SW480 (cell line): ENCODE measurements around the gene HOXA13.
A peak's percentile ranks its signal among the peaks of the same experiment; 100 is the strongest.

Experiments used
- DNase-seq: peaks from one replicate; pipeline ENCODE4 v3.0.0-alpha.2; 2016; ENCODE audit warnings: low spot score

Gene HOXA13

GRCh38 chr7:27159266-27160144 lies 40.4 kb downstream of the HOXA13 start:
- DNase-seq, result peak; percentile 55

- DNase-seq, result peak; percentile 68
Observed at GRCh38 chr7:27158436-27159265, 41.2 kb downstream of the HOXA13 start.

GRCh38 chr7:27157702-27158431 lies 42.0 kb downstream of the HOXA13 start:
- peak; percentile 58 for DNase-seq

- DNase-seq, result peak; percentile 51
Observed at GRCh38 chr7:27156916-27157701, 42.8 kb downstream of the HOXA13 start.

GRCh38 chr7:27156508-27156898 lies 43.4 kb downstream of the HOXA13 start, which contains the start of gene HOXA7:
HOXA7 (minus strand) TSS chr7:27156675; CDS start chr7:27156545, 130 bp downstream.
- DNase-seq, result peak; percentile 92

GRCh38 chr7:27155816-27156507 lies 43.9 kb downstream of the HOXA13 start:
- peak; percentile 67 for DNase-seq

GRCh38 chr7:27154901-27155815 lies 44.7 kb downstream of the HOXA13 start:
- peak; percentile 83 for DNase-seq

GRCh38 chr7:27154369-27154768 lies 45.5 kb downstream of the HOXA13 start:
- no peak for DNase-seq

- DNase-seq, result peak; percentile 49
Observed at GRCh38 chr7:27153526-27153925, 46.4 kb downstream of the HOXA13 start.

- DNase-seq, result peak; percentile 5
Observed at GRCh38 chr7:27152816-27153442, 47.0 kb downstream of the HOXA13 start.

- peak; percentile 93 for DNase-seq
Observed at GRCh38 chr7:27151931-27152815, 47.7 kb downstream of the HOXA13 start, which contains the start of gene HOXA3. HOXA3 (minus strand) TSS chr7:27152583; CDS start chr7:27110640, 41,943 bp downstream.

GRCh38 chr7:27151341-27151930 lies 48.5 kb downstream of the HOXA13 start:
- peak; percentile 50 for DNase-seq

GRCh38 chr7:27150568-27151340 lies 49.1 kb downstream of the HOXA13 start:
- peak; percentile 85 for DNase-seq

GRCh38 chr7:27149842-27150567 lies 49.9 kb downstream of the HOXA13 start:
- DNase-seq, result no peak

GRCh38 chr7:27148756-27149641 lies 50.9 kb downstream of the HOXA13 start:
- no peak for DNase-seq
